ENCODE data around the gene TNRC6B.
"Not testable (repeated sequence)": the region's sequence is repeated elsewhere in the genome, so short reads cannot be mapped to it uniquely, and the experiment has no call there.

The TNRC6B gene

DNA sequence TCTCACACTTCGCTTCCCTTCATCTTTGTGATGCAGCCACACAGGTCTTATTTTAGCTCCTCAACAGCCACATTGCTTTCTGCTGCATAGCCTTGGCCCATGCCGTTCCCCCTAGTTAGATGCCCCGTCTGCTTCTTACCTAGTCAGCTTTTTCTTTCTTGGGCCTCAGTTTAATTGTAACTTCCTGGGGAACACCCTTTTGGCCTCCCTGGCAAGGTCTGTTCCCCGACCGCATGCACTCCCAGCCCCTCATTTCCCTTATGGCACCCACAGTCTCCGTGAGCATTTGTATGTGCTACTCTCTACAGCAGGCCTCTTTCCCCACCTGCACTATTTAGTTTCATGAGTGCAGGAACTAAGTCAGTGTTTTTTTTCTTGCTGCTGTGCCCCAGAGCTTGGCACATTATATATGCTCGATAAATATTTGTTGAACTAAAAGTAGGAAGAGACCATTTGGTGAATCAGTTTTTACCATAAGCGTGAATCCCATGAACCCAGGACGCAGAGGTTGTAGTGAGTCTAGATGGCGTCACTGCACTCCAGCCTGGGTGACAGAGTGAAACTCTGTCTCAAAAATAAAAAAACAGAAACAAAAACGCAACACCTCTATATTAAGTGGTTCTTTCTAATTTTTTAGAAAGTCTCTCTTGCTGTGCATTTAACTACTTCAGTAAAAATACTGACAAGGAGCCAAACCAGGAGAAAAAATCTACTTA is 38.5 kb downstream of the TNRC6B start:
- no peak for DNase-seq (ENCODE audit: low read depth)
- Histone ChIP-seq H3K36me3 (ENCODE audit: control insufficient read depth, insufficient read depth, low read length, severe bottlenecking) (peaks cover 5% of the 10 kb centered on the region), H3K9ac (ENCODE audit: low read length) (no peak overlapping the region)

DNA sequence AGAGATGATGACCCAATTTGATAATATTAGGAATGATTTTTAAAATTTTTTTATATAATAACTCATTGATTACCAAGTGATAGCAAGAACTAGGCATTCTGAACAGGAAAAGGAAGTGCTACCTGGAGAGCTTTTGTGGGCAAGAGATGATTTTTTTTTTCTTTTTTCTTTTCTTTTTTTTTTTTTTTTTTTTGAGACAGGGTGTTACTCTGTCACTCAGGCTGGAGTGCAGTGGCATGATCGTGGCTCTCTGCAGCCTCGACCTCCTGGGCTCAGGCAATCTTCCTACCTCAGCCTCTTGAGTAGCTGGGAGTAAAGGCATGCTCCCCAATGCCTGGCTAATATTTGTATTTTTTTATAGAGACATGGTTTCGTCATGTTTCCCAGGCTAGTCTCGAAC is 40.4 kb downstream of the TNRC6B start:
- Histone ChIP-seq H3K9me3 (ENCODE audit: control insufficient read depth, low read length) (no peaks in the 10 kb centered on the region), H3K36me3 (ENCODE audit: control insufficient read depth, insufficient read depth, low read length, severe bottlenecking) (peaks cover 5% of the 10 kb centered on the region), H3K4me1 (ENCODE audit: control insufficient read depth, insufficient read depth, low read length) (peaks cover 13% of the 10 kb centered on the region), H3K27me3 (replicated peaks; ENCODE audit: control insufficient read depth, insufficient read depth, low read length) (no peaks in the 10 kb centered on the region), H3K4me3 (ENCODE audit: low read length) (no peak overlapping the region), H3K9ac (ENCODE audit: low read length) (no peak overlapping the region)
- DNase-seq (ENCODE audit: low read depth), result no peak

More for the DNA sequence above, 38.5 kb downstream of the TNRC6B start:
- Histone ChIP-seq H3K27me3 (replicated peaks; ENCODE audit: control insufficient read depth, insufficient read depth, low read length) (no peaks in the 10 kb centered on the region), H3K4me1 (ENCODE audit: control insufficient read depth, insufficient read depth, low read length) (peaks cover 31% of the 10 kb centered on the region), H3K9me3 (ENCODE audit: control insufficient read depth, low read length) (no peaks in the 10 kb centered on the region), H3K4me3 (ENCODE audit: low read length) (no peak overlapping the region)

DNA sequence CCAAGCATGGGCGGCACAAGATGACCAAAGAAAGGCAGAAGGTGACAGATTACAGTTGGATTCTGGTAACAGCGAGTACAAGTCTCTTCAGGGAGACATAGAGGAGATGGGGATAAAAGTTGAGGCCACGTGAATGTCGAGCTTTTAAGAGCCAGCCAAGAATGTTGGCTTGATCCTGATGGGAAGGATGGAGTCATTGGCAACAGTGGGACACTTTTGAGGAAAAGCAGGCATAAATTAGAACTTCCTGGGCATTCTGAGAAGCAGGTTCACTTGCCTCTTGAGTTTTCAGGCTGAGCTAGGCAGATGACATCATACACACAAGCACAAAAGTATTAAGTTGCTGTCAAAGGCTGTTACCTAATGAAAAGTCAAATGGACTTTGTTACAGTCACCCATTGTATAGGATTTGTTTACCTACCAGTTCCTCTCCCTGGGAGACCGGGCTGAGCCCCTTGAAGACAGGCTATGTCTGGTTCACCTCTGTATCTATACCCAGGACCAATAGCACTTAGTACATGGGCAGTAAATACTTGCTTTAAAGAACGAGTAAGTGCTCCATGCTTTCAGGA is 41.1 kb downstream of the TNRC6B start:
- no peak overlapping the region for H3K4me3 ChIP-seq (ENCODE audit: low read length)
- H3K36me3 ChIP-seq (ENCODE audit: control insufficient read depth, insufficient read depth, low read length, severe bottlenecking), result peaks cover 5% of the 10 kb centered on the region
- peaks cover 13% of the 10 kb centered on the region for H3K4me1 ChIP-seq (ENCODE audit: control insufficient read depth, insufficient read depth, low read length)
- no peaks in the 10 kb centered on the region for H3K9me3 ChIP-seq (ENCODE audit: control insufficient read depth, low read length)
- H3K27me3 ChIP-seq (replicated peaks; ENCODE audit: control insufficient read depth, insufficient read depth, low read length), result no peaks in the 10 kb centered on the region
- no peak for DNase-seq (ENCODE audit: low read depth)
- no peak overlapping the region for H3K9ac ChIP-seq (ENCODE audit: low read length)

DNA sequence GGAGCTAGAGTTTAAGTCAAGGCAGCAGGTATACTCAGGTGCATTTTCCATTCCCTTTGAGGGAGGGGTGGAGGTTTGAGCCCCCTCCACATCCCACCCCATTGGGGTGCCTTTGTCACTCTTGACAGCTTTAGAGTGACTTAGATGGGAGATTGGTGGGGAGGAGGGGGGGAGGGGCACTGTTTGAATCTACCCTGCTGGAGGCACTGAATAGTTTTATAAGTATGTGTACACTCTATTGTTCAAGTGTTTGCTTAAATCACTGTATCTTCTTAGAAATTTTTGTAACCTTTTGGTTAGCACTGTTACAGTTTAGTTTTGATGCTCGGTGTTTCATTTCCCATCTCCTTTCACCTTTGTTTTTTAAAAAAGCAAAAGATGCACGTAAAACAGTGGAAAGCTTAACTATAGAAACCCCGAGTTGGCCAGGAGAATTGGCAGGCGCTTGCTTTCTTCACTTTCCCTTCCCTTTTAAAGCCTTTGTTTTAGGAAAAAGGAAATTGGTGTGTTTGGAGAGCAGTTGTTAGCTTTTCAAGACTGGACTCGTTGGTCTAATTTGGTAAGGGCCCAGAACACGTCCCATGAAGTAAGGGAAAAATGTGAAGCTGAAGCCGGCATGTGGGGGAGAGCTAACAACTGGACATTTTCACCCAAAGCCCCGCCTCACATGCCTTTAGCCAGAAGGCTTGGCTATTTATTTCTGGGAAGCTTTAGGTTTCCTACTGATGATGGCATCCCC is 42.8 kb downstream of the TNRC6B start:
- peaks cover 5% of the 10 kb centered on the region for H3K36me3 ChIP-seq (ENCODE audit: control insufficient read depth, insufficient read depth, low read length, severe bottlenecking)
- no peak overlapping the region for H3K4me3 ChIP-seq (ENCODE audit: low read length)
- H3K9ac ChIP-seq (ENCODE audit: low read length), result no peak overlapping the region
- peaks cover 11% of the 10 kb centered on the region for H3K4me1 ChIP-seq (ENCODE audit: control insufficient read depth, insufficient read depth, low read length)
- no peaks in the 10 kb centered on the region for H3K27me3 ChIP-seq (replicated peaks; ENCODE audit: control insufficient read depth, insufficient read depth, low read length)
- no peaks in the 10 kb centered on the region for H3K9me3 ChIP-seq (ENCODE audit: control insufficient read depth, low read length)
- DNase-seq (ENCODE audit: low read depth), result no peak

DNA sequence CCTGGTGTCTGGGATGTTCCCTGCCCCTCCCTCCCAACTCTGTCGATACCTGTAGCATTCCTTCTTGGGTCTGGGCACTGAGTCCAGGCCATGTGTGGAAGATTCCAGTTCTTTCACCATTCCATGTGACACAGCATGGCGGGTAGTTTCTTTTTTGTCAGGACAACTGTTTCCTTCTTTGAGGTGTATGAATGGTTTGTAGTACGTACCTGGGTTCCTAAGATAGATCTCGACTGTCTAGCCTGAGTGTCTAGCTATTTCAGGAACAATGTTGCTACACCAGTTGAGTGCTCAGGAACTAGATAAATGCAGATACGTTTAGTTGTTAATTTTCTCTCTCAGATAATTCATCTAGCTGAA is 43.3 kb downstream of the TNRC6B start:
- Histone ChIP-seq H3K27me3 (replicated peaks; ENCODE audit: control insufficient read depth, insufficient read depth, low read length) (no peaks in the 10 kb centered on the region), H3K9ac (ENCODE audit: low read length) (no peak overlapping the region), H3K36me3 (ENCODE audit: control insufficient read depth, insufficient read depth, low read length, severe bottlenecking) (peaks cover under 1% of the 10 kb centered on the region), H3K9me3 (ENCODE audit: control insufficient read depth, low read length) (no peaks in the 10 kb centered on the region), H3K4me3 (ENCODE audit: low read length) (no peak overlapping the region), H3K4me1 (ENCODE audit: control insufficient read depth, insufficient read depth, low read length) (peaks cover 8% of the 10 kb centered on the region)
- DNase-seq (ENCODE audit: low read depth), result no peak

DNA sequence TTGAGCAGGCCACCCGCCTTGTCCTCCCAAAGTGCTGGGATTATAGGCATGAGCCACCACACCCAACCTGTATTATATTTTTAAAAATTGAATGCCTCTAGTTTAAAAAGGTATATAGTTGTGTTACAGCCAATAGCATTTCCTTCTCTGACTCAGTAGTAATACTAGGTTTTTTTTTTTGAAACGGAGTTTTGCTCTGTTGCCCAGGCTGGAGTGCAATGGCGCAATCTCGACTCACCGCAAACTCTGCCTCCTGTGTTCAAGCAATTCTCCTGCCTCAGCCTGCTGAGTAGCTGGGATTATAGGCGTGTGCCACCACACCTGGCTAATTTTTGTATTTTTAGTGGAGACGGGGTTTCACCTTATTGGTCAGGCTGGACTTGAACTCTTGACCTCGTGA is 45.3 kb downstream of the TNRC6B start:
- H3K9ac ChIP-seq (ENCODE audit: low read length); DNase-seq (ENCODE audit: low read depth); H3K4me1 ChIP-seq (ENCODE audit: control insufficient read depth, insufficient read depth, low read length); H3K36me3 ChIP-seq (ENCODE audit: control insufficient read depth, insufficient read depth, low read length, severe bottlenecking); H3K27me3 ChIP-seq (replicated peaks; ENCODE audit: control insufficient read depth, insufficient read depth, low read length); H3K9me3 ChIP-seq (ENCODE audit: control insufficient read depth, low read length); H3K4me3 ChIP-seq (ENCODE audit: low read length): not testable (repeated sequence)

DNA sequence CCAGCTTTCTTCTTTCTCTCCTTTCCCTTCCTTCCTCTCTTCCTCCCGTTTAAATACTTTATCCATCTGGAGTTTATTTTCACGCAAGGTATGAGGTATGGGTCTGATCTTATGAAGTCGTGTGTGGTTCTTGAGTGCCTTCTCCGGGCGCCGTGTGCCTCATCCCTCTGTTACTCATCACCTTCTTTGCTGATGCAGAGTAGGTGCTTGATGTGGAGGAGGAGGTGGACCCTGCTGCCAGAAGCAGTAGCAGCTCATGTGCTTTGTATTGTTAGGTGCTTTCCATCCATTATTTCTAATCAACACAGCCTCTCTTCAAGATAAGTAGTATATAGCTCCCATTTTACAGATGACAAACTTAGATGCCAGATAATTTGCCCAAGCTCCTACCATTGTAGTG is 47.0 kb downstream of the TNRC6B start:
- Histone ChIP-seq H3K27me3 (replicated peaks; ENCODE audit: control insufficient read depth, insufficient read depth, low read length) (no peaks in the 10 kb centered on the region), H3K9me3 (ENCODE audit: control insufficient read depth, low read length) (no peaks in the 10 kb centered on the region), H3K9ac (ENCODE audit: low read length) (no peak overlapping the region), H3K36me3 (ENCODE audit: control insufficient read depth, insufficient read depth, low read length, severe bottlenecking) (peaks cover 7% of the 10 kb centered on the region), H3K4me3 (ENCODE audit: low read length) (no peak overlapping the region), H3K4me1 (ENCODE audit: control insufficient read depth, insufficient read depth, low read length) (peaks cover 8% of the 10 kb centered on the region)
- no peak for DNase-seq (ENCODE audit: low read depth)

DNA sequence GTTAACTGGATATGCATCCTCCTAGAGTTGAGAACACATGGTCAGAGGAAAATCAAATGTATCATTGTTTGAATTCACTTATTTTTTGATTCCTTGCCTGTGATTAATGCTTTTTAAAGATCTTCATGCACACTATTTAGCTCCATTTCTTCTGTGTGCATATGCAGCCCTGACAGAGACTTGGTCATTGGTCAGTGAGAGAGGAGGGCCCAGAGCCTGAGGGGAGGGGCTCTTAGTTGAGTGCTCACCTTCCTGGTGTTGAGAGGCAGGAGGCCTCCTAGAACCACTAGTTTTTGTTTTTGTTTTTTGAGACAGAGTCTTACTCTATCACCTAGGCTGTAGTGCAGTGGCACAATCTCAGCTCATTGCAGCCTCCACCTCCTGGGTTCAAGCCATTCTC is 48.9 kb downstream of the TNRC6B start:
- DNase-seq (ENCODE audit: low read depth), result no peak
- Histone ChIP-seq H3K9me3 (ENCODE audit: control insufficient read depth, low read length) (no peaks in the 10 kb centered on the region), H3K27me3 (replicated peaks; ENCODE audit: control insufficient read depth, insufficient read depth, low read length) (no peaks in the 10 kb centered on the region), H3K4me3 (ENCODE audit: low read length) (no peak overlapping the region), H3K4me1 (ENCODE audit: control insufficient read depth, insufficient read depth, low read length) (no peaks in the 10 kb centered on the region), H3K9ac (ENCODE audit: low read length) (no peak overlapping the region), H3K36me3 (ENCODE audit: control insufficient read depth, insufficient read depth, low read length, severe bottlenecking) (peaks cover 13% of the 10 kb centered on the region)

DNA sequence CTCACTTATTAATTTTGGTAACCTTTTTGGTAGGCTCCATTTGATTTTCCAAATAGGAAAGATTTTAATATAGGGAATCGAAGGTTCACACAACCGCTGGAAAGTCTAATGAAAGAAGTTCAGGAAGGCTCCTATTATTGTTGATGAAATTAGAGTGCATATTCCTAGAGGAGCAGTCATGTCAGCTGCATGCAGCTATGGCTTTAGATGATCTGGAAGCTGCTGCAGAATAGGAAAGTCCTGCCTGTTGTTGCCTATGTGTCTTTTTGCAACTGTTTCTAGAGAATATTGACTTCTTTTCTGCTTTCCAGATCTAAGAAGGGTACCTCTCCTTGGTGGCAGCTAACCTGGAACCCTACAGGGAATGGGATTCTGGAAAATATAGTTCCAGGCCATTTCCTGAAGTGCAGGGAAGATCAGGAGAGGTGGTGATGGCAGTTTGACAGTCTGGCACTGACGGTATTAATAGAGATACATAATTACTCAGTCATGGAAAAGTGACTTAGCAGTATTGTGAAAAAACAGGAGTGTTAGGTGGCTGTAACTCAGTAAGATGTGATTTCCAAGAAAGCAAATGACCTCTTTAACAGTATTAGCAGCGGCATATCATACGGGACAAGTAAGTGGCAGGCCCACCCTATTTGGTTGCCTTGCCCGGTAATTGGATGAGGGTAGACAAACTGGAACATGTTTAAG is 54.0 kb downstream of the TNRC6B start:
- H3K4me1 ChIP-seq (ENCODE audit: control insufficient read depth, insufficient read depth, low read length), result peaks cover 12% of the 10 kb centered on the region
- no peaks in the 10 kb centered on the region for H3K9me3 ChIP-seq (ENCODE audit: control insufficient read depth, low read length)
- no peaks in the 10 kb centered on the region for H3K27me3 ChIP-seq (replicated peaks; ENCODE audit: control insufficient read depth, insufficient read depth, low read length)
- peaks cover 20% of the 10 kb centered on the region for H3K36me3 ChIP-seq (ENCODE audit: control insufficient read depth, insufficient read depth, low read length, severe bottlenecking)
- DNase-seq (ENCODE audit: low read depth), result no peak
- H3K9ac ChIP-seq (ENCODE audit: low read length), result no peak overlapping the region
- H3K4me3 ChIP-seq (ENCODE audit: low read length), result no peak overlapping the region

DNA sequence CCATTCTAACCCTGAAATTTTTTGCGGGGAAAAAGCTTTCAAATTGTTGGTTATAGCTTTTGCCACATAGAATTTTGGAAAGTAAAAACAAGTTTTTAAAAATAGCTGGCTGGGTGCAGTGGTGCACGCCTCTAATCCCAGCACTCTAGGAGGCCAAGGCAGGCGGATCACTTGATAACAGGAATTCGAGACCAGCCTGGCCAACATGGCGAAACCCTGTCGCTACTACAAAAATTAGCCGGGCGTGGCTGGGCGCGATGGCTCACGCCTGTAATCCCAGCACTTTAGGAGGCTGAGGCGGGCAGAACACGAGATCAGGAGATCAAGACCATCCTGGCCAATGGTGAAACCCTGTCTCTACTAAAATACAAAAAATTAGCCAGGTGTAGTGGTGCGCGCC is 54.9 kb downstream of the TNRC6B start:
- H3K9me3 ChIP-seq (ENCODE audit: control insufficient read depth, low read length), result no peaks in the 10 kb centered on the region
- H3K9ac ChIP-seq (ENCODE audit: low read length), result no peak overlapping the region
- H3K36me3 ChIP-seq (ENCODE audit: control insufficient read depth, insufficient read depth, low read length, severe bottlenecking), result peaks cover 20% of the 10 kb centered on the region
- H3K27me3 ChIP-seq (replicated peaks; ENCODE audit: control insufficient read depth, insufficient read depth, low read length), result no peaks in the 10 kb centered on the region
- no peak overlapping the region for H3K4me3 ChIP-seq (ENCODE audit: low read length)
- DNase-seq (ENCODE audit: low read depth), result no peak
- peaks cover 12% of the 10 kb centered on the region for H3K4me1 ChIP-seq (ENCODE audit: control insufficient read depth, insufficient read depth, low read length)

DNA sequence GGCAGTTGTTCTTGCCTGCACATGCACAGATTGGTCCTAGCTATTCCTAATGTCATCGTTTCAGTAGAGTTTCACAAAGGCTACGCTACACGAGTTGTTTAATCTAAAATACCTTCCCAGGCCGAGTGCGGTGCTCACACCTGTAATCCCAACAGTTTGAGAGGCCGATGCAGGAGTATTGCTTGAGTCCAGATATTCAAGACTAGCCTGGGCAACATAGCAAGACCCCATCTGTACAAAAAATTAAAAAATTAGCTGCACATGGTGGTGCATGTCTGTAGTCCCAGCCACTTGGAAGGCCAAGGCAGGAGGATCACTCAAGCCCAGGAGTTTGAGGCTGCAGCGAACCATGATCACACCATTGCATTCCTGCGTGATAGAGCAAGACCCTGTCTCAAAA is 56.2 kb downstream of the TNRC6B start:
- DNase-seq (ENCODE audit: low read depth), result no peak
- peaks cover 17% of the 10 kb centered on the region for H3K36me3 ChIP-seq (ENCODE audit: control insufficient read depth, insufficient read depth, low read length, severe bottlenecking)
- no peak overlapping the region for H3K4me3 ChIP-seq (ENCODE audit: low read length)
- H3K9ac ChIP-seq (ENCODE audit: low read length), result no peak overlapping the region
- no peaks in the 10 kb centered on the region for H3K9me3 ChIP-seq (ENCODE audit: control insufficient read depth, low read length)
- H3K27me3 ChIP-seq (replicated peaks; ENCODE audit: control insufficient read depth, insufficient read depth, low read length), result no peaks in the 10 kb centered on the region
- peaks cover 22% of the 10 kb centered on the region for H3K4me1 ChIP-seq (ENCODE audit: control insufficient read depth, insufficient read depth, low read length)

Measured in adipocyte (in vitro differentiated cells).